OCI-LY3 (cell line): Measurements from ENCODE around the gene CHST2.
"Not testable (repeated sequence)": the region's sequence is repeated elsewhere in the genome, so short reads cannot be mapped to it uniquely, and the experiment has no call there.

Experiments
- H2AFZ ChIP-seq: fragments of 200-600, 300-600 bp; shearing (Covaris generic); 2 replicates; pipeline ENCODE4 v1.6.0; 2014; ENCODE audit warnings: antibody characterized with exemption, low read depth, low read length
- H3K27ac ChIP-seq: fragments of 200-600, 300-600 bp; sonication (generic); 2 replicates; pipeline ENCODE4 v1.5.1; 2014; ENCODE audit warnings: mild to moderate bottlenecking, low read length, moderate library complexity, mixed read lengths
- H3K27me3 ChIP-seq: fragments of 200-600, 300-600 bp; sonication (generic); 2 replicates; pipeline ENCODE4 v1.6.1; 2014; ENCODE audit warnings: low read depth, low read length, mixed read lengths
- H3K36me3 ChIP-seq: fragments of 200-600, 300-600 bp; sonication (generic); replicated peaks from 2 replicates; pipeline ENCODE3; 2014; ENCODE audit warnings: low read depth, low read length, mixed read lengths
- H3K4me1 ChIP-seq: fragments of 300-600, 200-600 bp; sonication (generic); 2 replicates; pipeline ENCODE4 v1.6.1; 2014; ENCODE audit warnings: low read length, mixed read lengths
- H3K4me2 ChIP-seq: fragments of 200-600, 300-600 bp; sonication (generic); 2 replicates; pipeline ENCODE4 v1.6.1; 2014; ENCODE audit warnings: low read length, mixed read lengths
- H3K4me3 ChIP-seq: fragments of 300-600, 200-600 bp; sonication (generic); 2 replicates; pipeline ENCODE4 v1.5.1; 2014; ENCODE audit warnings: antibody characterized with exemption, mild to moderate bottlenecking, low read length, moderate library complexity
- H3K79me2 ChIP-seq: fragments of 300-600, 200-600 bp; shearing (Covaris generic); 2 replicates; pipeline ENCODE4 v1.6.1; 2014; ENCODE audit warnings: mild to moderate bottlenecking, low read length, mixed read lengths
- H3K9ac ChIP-seq: fragments of 300-600, 200-600 bp; shearing (Covaris generic); 2 replicates; pipeline ENCODE4 v1.6.0; 2014; ENCODE audit warnings: mild to moderate bottlenecking, low read length, moderate library complexity
- H3K9me3 ChIP-seq: fragments of 200-600, 300-600 bp; shearing (Covaris generic); 2 replicates; pipeline ENCODE4 v1.6.1; 2014; ENCODE audit warnings: low read length, mixed read lengths; ENCODE audit not compliant: insufficient read depth
- H4K20me1 ChIP-seq: fragments of 200-600, 300-600 bp; sonication (generic); 2 replicates; pipeline ENCODE4 v1.6.1; 2016; ENCODE audit warnings: low read length, mixed read lengths; ENCODE audit not compliant: insufficient read depth
- EZH2phosphoT487 ChIP-seq: fragments of 200-600 bp; shearing (Covaris generic); IDR thresholded peaks from 2 replicates; pipeline ENCODE4 v1.6.1; 2018; ENCODE audit warnings: antibody characterized with exemption, mixed run types, low read depth
- TF ChIP-seq, protein P1 (sequence below): fragments of 200-600, 300-600 bp; sonication (generic); IDR thresholded peaks from 2 replicates; pipeline ENCODE4 v1.5.1; 2014; ENCODE audit warnings: antibody characterized with exemption, low read length, low read depth

Gene CHST2

DNA sequence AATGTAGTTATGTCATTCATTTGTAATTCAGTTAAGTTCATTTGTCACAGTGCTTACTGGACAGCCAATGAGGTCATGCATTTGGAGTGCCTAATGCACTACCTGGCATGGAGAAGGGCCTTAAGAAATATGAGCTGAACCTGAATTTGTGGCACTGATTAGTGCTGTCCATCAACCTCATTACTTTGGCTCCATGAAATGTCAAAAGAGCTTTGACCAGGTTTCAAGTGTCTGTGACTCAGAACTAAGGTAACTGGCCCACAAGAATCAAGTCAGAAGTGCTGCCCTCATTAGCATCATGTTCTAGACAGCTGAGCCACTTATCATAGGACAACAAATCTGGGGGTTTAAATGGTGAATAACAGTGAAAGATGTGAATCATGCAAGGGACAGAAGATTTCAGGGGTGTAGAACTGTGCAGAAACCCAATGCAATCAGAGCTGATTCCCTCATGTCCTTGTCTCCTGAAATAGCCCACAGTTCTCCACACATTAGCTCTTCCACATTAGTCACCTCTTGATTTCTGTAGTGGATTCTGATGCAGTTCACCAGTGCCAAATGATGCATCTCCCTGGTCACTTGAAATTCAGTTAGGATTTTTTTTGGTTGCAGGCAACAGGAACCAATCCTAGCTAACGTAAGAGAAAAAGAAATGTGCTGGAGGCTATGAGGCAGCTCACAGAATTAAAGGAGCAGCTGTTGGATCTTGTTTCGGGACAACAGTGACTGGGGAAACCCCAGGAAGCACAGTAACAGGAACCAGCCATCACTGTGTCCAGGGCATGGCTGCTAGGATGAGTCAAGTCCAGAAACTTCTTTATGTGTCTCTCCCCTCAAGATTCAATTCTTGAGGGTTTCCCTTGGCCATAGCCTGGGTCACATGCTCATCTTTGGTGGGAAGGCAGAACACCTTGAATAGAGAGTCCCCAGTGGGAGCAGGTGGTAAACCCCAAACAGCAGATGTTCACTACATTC, 38.7 kb downstream of the CHST2 start:
- Histone ChIP-seq H3K36me3 (no peaks in the 10 kb centered on the region), H3K27me3 (no peaks in the 10 kb centered on the region), H4K20me1 (no peaks in the 10 kb centered on the region), H3K27ac (peak overlapping the region; percentile 61), H3K9me3 (no peaks in the 10 kb centered on the region), H3K4me2 (peak overlapping the region; percentile 50), H2AFZ (no peak overlapping the region), H3K4me3 (peak overlapping the region; percentile 4), H3K79me2 (no peaks in the 10 kb centered on the region), H3K4me1 (peaks cover 45% of the 10 kb centered on the region), H3K9ac (no peak overlapping the region)
- no peak for TF ChIP-seq EZH2phosphoT487
- TF ChIP-seq, protein P1, sequence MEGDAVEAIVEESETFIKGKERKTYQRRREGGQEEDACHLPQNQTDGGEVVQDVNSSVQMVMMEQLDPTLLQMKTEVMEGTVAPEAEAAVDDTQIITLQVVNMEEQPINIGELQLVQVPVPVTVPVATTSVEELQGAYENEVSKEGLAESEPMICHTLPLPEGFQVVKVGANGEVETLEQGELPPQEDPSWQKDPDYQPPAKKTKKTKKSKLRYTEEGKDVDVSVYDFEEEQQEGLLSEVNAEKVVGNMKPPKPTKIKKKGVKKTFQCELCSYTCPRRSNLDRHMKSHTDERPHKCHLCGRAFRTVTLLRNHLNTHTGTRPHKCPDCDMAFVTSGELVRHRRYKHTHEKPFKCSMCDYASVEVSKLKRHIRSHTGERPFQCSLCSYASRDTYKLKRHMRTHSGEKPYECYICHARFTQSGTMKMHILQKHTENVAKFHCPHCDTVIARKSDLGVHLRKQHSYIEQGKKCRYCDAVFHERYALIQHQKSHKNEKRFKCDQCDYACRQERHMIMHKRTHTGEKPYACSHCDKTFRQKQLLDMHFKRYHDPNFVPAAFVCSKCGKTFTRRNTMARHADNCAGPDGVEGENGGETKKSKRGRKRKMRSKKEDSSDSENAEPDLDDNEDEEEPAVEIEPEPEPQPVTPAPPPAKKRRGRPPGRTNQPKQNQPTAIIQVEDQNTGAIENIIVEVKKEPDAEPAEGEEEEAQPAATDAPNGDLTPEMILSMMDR: no peak

DNA sequence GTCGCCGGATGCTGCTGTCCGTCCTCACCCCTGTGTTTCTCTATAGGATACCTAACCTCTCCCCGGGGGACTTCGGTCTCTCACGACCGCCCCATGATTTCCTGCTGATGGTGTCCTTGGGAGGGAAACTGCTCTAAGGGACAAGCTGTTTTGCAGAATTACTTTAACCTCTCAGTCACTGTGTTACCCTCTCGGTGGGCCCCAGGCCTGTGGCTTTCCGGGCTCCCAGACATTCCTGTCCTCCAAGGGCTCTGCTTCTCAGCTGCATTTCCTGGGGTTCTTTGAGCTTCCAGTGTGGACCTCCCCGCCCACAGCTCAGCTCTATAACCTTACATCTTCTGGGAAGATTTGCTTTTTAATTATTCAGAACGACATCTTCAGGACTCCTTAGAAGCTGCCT, 40.9 kb downstream of the CHST2 start:
- Histone ChIP-seq H2AFZ (no peak overlapping the region), H3K9ac (no peak overlapping the region), H3K36me3 (no peaks in the 10 kb centered on the region), H3K4me2 (no peak overlapping the region), H3K9me3 (no peaks in the 10 kb centered on the region), H3K4me3 (no peak overlapping the region), H3K27ac (no peak overlapping the region), H3K79me2 (no peaks in the 10 kb centered on the region), H3K4me1 (peaks cover 62% of the 10 kb centered on the region), H4K20me1 (no peaks in the 10 kb centered on the region), H3K27me3 (no peaks in the 10 kb centered on the region)
- no peak for TF ChIP-seq EZH2phosphoT487
- TF ChIP-seq, protein P1: no peak

DNA sequence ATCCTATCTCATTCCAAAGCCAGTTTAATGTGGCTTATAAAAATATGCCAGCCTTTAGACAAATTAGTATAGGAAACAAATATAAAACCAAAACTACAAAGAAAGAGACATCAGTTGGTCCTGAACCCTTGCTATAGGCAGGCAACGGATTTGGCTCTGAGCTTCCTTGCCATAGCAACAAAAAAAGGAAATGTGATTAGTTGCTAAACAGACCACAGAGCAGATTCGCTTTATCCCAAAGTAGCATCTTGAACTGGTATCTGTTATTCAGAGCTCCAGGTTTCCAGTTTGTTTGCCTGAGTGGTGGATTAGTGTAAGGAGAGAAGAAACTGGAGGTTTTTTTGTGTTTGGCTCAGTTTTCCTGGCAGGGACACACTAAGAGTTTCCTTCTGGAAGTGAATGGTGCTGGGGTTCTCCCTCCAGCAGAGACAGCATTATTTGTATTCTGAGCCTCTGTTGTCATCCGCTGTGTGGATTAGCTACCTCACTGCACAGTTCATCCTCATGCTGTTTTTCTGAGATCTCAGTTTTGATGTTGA, 44.1 kb downstream of the CHST2 start:
- H3K4me3 ChIP-seq: no peak overlapping the region
- H3K79me2 ChIP-seq: no peaks in the 10 kb centered on the region
- no peak overlapping the region for H2AFZ ChIP-seq
- no peak overlapping the region for H3K27ac ChIP-seq
- H3K9ac ChIP-seq: no peak overlapping the region
- peaks cover 51% of the 10 kb centered on the region for H3K4me1 ChIP-seq
- H3K9me3 ChIP-seq: no peaks in the 10 kb centered on the region
- H3K27me3 ChIP-seq: no peaks in the 10 kb centered on the region
- TF ChIP-seq, protein P1: no peak
- no peak for TF ChIP-seq EZH2phosphoT487
- H3K4me2 ChIP-seq: peak overlapping the region; percentile 16; the same call in 1 of the 2 replicates
- H4K20me1 ChIP-seq: no peaks in the 10 kb centered on the region
- H3K36me3 ChIP-seq: no peaks in the 10 kb centered on the region

DNA sequence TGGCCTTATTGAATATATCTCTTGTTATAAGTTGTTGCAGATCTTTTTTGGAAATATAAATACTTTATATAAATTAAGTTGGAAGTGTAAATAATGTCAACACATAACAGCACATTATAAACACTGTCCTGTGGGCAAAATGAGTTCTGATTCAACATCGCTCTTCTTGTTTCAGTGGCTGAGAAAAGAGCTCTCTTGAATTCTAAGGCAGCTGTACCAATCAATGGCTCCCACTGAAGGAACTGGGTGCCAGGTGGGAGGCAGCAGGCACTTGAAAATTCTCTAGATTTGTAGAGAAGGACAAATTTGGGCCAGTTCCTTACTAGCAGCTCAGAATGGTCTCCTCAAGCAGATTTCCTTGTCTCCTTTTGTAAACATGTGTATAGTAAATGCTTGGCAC, 45.6 kb downstream of the CHST2 start:
- H3K79me2 ChIP-seq: no peaks in the 10 kb centered on the region
- peak overlapping the region; percentile 17; the same call in 1 of the 2 replicates for H3K27ac ChIP-seq
- peak overlapping the region; percentile 35; the same call in 1 of the 2 replicates for H3K4me3 ChIP-seq
- no peaks in the 10 kb centered on the region for H3K9me3 ChIP-seq
- peak overlapping the region; percentile 60 for H3K4me2 ChIP-seq
- TF ChIP-seq, protein P1: no peak
- no peak for TF ChIP-seq EZH2phosphoT487
- no peak overlapping the region for H2AFZ ChIP-seq
- peak overlapping the region; percentile 1; the same call in 1 of the 2 replicates for H3K9ac ChIP-seq
- H4K20me1 ChIP-seq: no peaks in the 10 kb centered on the region
- no peaks in the 10 kb centered on the region for H3K36me3 ChIP-seq
- peaks cover 35% of the 10 kb centered on the region for H3K4me1 ChIP-seq
- no peaks in the 10 kb centered on the region for H3K27me3 ChIP-seq

DNA sequence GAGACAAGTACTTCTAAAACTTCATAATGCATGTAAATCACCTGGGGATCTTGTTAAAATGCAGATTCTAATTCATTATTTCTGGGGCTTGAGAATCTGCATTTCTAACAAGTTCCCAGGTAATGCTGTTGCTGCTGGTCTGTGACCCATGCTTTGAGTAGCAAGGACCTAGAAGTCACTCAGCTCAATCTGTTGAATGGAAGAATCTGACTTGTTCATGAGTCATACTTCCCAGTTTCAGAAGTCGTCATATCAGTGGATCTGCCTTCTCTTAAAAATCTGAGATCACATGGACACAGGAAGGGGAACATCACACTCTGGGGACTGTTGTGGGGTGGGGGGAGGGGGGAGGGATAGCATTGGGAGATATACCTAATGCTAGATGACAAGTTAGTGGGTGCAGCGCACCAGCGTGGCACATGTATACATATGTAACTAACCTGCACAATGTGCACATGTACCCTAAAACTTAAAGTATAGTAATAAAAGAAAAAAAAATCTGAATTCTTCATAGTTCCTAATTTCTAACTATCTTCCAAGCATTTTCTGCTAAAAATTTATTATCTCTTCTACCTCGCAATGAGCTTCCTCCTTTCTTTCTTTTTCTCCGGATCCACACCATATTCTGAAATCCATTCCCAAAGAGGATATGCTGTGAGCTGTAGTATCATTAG, 46.2 kb downstream of the CHST2 start:
- H3K4me3 ChIP-seq: peak overlapping the region; percentile 35; the same call in 1 of the 2 replicates
- peak overlapping the region; percentile 1; the same call in 1 of the 2 replicates for H3K9ac ChIP-seq
- H3K4me2 ChIP-seq: peak overlapping the region; percentile 60
- not testable (repeated sequence) for H3K79me2 ChIP-seq, H3K9me3 ChIP-seq, H4K20me1 ChIP-seq, H2AFZ ChIP-seq, H3K36me3 ChIP-seq, H3K27me3 ChIP-seq
- H3K4me1 ChIP-seq: peaks cover 33% of the 10 kb centered on the region
- H3K27ac ChIP-seq: peak overlapping the region; percentile 17; the same call in 1 of the 2 replicates
